ENCODE results near the gene HIF1AN.

GRCh38 chr10:100509241-100509840 is 26.4 kb upstream of the HIF1AN start:
- TF ChIP-seq, protein P1, sequence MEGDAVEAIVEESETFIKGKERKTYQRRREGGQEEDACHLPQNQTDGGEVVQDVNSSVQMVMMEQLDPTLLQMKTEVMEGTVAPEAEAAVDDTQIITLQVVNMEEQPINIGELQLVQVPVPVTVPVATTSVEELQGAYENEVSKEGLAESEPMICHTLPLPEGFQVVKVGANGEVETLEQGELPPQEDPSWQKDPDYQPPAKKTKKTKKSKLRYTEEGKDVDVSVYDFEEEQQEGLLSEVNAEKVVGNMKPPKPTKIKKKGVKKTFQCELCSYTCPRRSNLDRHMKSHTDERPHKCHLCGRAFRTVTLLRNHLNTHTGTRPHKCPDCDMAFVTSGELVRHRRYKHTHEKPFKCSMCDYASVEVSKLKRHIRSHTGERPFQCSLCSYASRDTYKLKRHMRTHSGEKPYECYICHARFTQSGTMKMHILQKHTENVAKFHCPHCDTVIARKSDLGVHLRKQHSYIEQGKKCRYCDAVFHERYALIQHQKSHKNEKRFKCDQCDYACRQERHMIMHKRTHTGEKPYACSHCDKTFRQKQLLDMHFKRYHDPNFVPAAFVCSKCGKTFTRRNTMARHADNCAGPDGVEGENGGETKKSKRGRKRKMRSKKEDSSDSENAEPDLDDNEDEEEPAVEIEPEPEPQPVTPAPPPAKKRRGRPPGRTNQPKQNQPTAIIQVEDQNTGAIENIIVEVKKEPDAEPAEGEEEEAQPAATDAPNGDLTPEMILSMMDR (IDR thresholded peaks at IDR 0.05), result no peak
- no peak for TF ChIP-seq POLR2A (IDR thresholded peaks at IDR 0.05)
